Globus pallidus (tissue), 1 donor: Measurements from ENCODE around the gene FARP2.
"Not testable (repeated sequence)": the region's sequence is repeated elsewhere in the genome, so short reads cannot be mapped to it uniquely, and the experiment has no call there.

Experiments
- DNase-seq: peaks from one replicate; pipeline ENCODE4 v3.0.0-alpha.2; 2015; ENCODE audit warnings: low spot score

The FARP2 gene

DNA sequence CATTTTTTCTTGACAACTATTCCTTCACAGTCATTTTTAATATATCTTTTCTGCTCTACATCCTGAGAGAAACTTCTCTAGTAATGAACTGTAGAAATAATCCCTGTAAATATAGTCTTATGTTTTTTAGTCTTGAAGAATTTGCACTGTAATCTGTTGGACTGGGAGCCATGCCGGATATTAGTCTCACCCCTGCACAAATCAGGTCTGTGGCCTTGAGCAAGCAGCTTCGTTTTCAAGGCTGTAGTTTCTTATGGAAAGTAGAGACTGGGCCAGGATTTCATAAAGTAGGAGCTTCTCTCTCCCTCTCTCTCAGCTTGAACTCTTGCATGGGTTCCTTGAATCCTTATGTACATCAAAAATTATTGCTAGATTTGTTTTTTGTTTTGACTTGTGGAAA lies 8.7 kb downstream of the FARP2 start:
- DNase-seq, result no peak

DNA sequence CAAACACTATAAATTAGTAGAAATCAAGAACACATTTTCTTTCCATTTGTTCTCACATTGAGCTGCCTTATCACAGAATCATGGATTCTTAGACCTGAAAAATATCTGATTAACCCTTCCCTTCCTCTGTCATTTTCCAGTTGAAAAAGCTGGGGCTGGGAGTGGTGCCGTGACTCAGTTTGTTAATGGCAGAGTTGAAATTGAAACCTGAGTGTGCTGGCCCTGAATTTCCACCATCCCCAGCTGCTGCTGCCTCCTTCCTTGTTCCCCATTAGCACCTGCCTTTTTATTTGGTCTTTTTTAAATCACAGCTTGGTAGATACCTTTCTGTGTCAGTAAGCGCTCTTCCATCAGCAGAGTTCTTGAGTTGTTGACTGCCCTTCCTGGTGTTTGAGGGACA lies 10.6 kb downstream of the FARP2 start:
- no peak for DNase-seq

DNA sequence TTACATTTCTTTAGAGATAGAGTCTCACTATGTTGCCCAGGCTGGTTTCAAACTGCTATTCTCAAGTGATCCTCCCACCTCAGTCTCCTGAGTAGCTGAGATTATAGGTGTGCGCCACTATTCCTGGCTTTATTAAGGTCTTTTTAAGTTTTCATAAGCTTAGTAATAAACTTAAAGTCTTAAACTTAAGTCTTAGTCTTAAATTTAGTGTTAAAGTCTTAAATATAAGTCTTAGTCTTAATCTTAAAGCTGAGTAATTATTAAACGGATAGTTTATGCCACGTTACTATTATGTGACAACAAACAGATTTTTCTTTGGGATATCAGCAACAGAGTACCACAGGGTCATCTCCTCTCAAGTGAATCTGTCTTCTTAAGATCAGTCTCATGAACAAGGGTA lies 12.6 kb downstream of the FARP2 start:
- DNase-seq, result no peak

DNA sequence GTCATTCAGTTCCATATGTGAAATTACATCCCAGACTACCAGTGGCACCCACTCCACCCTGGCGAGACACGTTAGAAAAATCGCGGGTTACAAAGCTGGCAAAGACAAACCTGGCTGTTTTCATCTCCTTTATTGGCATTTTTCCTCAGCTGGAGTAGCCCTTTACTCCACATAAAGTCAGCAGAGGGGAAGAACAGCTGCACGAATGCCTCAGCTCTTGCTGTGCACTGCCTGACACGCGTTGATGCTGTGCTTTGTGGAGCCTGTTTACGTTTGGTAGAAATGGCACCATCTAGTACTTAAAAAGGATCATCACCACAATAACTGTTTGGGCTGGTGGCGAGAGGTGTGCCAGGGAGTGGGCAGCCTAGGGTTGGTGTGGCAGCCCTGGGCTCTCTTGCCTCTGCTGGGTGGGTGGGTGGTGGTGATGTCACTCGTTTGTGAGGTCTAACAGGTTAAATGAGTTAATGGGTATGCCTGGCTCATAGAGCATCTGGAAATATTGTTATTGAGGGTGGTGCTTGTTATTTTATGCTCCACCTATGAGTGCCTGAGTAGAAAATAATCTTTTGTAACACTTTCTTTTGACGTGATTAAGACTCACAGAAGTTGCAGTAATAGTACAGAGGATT lies 16.4 kb downstream of the FARP2 start:
- no peak for DNase-seq

DNA sequence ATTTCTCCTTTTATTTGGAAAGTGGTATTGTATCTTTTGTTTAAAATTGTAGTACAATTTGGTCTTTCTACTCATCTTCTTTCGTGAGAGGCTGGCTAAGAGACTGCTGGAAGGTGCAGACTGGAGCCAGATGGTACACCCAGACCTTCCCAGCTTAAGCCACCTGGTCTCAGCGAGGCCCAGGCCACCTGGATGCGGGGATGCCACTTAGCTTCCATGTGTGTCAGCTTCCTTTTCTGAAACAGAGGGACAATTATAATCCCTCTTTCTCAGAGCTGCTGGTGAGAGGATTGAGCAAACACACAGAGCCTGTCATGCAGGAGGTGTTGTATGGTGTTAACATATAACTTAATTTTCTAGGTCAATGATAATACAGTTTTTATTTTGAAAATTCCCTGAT lies 17.4 kb downstream of the FARP2 start:
- no peak for DNase-seq

DNA sequence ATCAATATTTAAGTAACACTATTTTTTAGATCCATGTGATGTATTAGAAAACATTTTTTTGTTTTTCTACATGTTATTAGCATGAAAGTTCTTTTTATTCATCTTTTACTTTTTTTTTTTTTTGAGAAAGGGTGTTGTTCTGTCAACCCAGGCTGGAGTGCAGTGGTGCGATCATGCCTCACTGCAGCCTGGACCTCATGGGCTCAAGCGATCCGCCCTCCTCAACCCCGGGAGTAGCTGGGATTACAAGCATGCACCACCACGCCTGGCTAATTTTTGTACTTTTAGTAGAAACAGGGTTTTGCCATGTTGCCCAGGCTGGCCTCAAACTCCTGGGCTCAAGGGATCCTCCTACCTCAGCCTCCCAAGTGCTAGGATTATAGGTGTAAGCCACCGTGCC lies 17.8 kb downstream of the FARP2 start:
- not testable (repeated sequence) for DNase-seq

DNA sequence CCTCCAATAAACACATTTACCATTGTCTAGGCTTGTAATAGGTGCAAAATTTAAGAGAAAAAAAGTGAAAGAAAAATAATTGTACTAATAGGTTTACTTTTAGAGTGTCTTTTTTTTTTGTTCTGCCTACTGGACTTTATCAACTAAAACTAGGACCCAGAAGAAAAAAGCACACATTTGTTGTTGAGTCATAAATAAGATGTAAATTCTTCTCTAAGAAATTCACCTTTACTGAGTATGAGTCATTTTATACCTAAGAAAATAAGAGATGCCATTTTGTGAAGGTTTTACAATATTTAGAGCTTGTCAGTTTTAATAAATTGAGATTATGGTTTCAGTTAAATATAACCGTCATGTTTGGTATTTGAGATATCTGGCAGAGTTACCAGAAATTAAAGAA lies 19.2 kb downstream of the FARP2 start:
- DNase-seq, result no peak

DNA sequence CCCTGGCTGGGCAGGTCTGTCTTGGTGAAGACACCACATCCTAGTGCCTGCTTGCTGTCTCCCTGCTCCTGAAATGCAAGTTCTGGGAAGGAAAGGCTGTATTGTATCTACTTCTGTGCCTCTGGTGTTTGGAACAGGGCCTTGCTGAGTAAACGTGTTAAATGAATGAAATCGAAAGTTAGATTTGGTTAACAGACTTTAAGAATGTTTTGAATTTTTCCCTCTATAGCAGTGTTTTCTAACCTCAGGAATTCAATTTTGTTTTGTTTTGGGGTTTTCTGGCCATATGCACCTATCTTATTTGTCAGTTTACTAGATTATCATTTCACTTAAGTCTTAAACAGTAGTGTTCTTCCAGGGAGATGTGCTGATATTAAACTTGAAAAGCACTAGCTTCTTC lies 20.7 kb downstream of the FARP2 start:
- no peak for DNase-seq

DNA sequence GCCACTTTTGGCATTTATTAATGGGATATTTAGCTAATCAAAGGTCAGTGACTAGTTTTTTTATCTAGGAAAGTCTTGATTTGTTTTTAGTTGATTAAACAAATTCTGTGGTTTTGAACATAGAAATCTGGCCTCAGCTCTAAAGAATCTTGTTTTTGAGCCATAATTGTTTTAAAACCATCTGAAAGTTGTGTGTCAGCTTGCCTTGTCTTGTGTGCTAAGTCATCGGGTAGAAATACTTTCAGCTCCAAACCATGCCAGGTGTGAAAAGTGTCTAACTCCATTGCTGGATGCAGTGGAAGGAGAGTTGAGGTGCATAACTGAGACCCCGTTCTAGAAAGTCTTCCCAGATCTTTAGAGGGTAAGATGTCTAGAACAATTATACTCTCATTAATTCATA lies 22.7 kb downstream of the FARP2 start:
- DNase-seq, result no peak

DNA sequence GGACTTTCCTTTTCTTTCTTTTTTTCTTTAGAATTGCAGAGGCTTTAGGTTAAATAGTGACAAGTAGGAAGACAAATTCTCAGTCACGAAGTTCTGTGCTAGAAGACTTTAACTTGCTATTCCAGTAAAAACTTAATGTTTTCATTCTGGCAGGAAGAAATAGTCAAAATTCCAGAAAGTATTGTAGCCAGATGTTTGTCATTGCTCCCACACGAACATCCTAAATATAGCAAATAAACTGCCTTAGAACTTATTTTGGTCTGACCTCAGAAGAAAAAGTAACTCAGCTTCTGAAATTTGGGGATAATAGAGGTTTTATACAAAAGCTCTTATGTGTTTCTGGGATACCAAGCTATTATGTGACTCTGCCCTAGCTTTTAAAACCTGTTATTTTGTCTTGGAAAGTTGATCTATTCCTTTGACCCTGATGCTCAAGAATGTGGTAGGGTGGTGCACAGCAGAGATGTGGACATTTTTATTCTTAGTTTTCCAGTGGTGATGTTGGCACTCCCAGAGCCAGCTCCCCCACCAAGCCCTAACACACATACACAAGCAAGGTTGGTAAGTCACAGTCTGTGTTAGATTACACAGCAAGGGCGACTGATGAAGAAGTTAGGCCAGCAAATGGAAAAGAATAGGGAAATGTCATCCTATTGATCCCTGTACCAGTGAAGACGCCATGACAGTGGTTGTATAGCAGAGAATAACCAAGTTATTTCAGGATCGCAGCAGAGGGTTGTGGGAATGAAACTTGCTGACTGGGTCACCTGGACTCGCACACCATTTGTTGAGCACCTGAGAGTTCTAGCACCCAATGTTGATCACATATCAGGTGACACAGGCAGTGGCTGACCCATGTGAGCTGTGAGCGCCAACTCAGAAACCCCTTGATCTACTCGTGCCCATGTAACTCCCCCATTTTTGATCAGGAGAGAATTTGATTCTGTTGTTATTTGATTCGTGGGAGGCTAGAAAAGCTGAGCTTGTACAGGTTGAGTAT lies 23.7 kb downstream of the FARP2 start:
- DNase-seq, result no peak

DNA sequence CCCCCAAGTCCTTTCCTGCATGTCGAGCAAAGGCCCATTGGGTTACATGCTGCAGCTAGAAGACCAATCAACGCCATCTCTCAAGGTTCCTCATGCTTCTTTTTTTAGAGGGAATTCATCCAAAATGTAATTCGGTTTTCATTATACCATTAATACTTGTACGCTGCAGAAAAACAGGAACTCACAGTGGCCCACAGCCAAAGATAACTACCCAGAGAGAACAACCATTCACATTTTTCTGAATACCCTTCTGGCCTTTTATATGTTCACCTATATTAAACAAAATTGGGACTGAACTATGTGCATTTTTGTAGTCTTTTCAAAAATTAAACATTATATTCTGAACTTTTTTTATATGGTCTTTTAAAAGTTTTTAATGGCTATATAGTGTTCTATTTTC lies 25.8 kb downstream of the FARP2 start:
- DNase-seq, result no peak

DNA sequence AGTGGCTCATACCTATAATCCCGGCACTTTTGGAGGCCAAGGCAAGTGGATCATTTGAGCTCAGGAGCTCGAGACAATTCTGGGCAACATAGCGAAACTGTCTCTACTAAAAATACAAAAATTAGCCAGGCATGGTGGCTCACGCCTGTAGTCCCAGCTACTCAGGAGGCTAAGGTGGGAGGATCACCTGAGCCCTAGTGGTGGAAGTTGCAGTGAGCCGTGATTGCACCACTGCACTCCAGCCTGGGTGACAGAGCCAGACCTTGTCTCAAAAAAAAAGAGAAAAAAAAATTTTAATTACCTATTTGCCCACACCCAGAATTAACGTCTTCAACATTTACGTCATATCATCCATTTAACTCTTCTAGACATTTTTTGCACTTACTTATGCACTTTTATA lies 29.4 kb downstream of the FARP2 start:
- not testable (repeated sequence) for DNase-seq

DNA sequence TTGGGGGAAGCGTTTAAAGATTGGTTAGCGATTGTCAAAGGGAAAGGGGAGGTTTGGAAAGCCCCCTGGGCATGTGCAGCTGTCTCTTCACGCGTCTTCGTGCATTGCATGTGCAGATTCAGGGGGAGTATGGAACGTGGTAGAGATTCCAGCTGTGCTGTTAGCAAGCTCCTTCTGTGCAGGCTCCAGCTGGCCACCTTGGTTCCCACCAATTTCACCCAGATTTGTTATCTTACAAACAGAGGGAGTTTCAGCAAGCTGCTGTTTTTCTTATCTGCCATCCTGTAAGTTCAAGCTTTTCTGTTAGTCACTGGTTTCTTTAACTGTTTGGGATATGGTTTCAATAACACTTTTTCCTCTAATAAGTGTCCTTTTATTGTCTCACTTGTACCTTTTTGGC lies 30.4 kb downstream of the FARP2 start:
- DNase-seq, result no peak

DNA sequence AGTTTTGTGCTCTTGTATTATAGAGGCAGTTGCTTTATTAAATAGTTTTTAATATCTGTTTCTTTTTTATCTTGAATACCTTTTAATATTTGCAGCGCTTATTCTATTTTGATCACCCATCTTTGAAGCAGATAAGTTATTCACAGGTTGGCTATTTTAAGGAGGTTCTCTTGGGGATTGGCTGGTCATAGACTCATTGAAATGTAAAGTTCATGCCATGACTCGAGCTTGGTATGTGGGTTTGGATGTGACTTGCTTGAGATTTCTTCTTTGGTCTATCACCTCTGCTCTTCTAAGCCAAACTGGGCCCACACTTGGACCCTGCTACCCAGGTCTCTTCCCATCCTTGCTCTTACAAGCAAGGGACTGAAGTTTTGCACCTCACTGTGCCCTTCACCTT lies 33.6 kb downstream of the FARP2 start:
- DNase-seq, result no peak

DNA sequence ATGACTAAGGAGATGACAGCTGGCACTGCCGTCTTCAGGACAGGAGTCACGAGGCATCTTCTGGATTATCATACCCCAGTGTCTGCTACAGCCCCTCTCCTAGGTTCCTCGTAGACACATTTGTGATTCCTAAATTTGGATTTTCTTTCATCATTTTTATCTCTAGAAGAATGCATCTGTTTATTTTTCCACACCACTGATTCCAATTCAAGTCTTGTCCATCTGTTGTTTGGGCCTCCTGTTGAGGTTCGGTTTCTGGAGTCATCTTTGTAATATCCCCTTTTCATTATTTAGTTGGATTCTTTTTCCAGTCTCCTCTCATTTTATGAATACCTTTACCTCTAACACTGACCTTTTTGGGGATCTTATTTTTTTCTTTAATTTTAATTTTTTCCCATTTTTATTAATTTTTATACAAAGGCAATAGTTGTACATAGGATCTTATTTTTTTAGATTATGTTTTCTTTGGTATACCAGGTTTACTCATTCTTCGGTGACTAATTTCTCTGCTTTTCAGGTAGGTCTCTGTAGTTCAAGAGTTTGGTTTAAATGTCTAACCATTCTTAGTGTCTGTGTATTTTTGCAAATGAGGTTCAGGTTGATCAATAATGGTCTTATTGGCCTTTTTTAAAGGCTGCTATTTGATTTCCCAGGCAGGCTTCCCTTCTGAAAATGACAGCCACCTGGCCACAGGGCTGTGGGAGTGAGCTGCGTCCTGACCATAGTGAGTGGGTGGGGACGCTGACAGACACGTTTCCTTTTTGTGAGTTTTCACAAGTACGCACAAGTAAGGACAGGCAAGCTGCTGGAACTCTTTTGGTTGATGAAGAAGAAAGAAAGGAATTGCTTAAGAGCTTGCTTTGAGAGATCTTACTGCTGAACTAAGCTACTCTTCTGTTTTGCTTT lies 34.5 kb downstream of the FARP2 start:
- DNase-seq, result no peak

DNA sequence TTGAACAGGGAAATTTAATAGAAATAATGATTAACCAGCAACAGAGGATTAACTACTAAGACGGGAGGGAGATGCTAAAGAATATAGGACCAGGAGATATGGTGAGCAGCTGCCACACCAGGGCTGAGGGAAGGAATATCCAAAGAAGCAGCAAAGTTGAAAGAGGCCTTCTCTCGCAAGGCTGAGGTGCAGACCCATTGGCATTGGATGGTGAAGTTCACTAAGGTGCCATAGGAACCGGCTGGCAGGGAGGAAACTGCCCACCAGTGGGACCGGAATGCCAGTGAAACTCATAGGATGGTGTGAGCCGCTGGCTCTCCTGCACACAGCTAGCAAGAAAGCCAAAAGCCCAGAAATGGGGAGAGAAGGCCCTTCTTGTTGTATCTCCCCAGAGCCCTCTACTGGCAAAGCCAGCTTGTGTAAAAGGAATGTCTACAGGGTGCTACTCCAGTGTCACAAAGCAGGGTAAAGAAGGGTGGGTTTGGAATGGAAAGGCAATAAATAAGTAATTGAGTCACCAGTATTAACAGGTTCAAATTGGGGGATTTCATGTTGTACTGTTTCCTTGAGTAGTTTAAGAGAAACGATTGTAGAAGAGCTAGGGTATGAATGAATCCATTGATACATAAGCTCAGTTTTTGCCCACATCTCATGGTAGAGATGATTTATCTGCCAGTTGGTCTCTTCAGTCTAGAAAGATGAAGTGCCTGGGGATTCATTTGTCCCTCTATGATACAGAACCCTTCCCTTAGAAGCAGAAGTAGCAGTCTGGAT lies 36.0 kb downstream of the FARP2 start:
- DNase-seq, result peak; percentile 79

DNA sequence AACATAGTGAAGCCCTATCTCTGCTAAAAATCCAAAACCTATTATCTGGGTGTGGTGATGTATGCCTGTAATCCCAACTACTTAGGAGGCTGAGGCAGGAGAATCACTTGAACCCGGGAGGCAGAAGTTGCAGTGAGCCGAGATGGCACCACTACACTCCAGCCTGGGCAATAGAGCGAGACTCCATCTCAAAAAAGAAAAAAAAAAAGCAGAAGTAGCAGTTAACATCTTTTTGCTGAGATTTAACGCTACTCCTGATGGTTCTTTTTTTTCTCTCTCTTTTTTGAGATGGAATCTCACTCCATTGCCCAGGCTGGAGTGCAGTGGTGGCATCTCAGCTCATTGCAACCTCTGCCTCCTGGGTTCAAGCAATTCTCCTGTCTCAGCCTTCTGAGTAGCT lies 36.7 kb downstream of the FARP2 start:
- not testable (repeated sequence) for DNase-seq

DNA sequence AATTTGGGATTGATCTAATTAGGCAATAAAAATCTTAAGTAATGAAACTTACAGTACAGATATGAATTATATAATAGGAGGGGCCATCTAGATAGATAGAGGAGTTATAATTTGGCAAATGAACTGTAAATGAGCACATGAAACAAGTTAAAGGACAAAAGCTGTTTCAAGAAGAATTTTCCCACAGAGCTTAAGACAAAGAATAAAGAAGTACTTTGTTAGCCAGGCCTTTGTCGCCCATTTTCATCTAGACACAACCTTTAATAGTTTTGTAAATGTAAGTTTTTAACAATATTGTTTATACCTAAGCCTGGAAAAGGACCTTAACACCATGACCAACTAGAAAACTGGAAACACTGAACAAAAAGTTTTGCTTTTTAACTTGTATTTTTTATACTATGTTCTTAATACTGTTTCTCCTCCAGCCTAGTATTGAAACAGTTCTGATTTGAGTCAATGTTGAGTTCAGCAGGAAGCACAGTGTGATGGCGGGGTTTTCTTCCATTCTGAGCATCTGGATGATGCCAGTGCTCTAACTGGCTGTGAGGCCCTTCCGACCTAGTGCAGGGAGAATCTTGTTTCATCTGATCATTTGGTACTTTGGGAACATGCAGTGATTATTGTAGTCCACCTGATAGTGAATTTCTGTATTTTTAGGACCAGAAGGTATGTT lies 37.6 kb downstream of the FARP2 start:
- DNase-seq, result peak; percentile 55

DNA sequence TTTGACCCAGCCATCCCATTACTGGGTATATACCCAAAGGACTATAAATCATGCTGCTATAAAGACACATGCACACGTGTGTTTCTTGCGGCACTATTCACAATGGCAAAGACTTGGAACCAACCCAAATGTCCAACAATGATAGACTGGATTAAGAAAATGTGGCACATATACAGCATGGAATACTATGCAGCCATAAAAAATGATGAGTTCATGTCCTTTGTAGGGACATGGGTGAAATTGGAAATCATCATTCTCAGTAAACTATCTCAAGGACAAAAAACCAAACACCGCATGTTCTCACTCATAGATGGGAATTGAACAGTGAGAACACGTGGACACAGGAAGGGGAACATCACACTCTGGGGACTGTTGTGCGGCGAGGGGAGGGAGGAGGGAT lies 40.7 kb downstream of the FARP2 start:
- DNase-seq, result not testable (repeated sequence)

DNA sequence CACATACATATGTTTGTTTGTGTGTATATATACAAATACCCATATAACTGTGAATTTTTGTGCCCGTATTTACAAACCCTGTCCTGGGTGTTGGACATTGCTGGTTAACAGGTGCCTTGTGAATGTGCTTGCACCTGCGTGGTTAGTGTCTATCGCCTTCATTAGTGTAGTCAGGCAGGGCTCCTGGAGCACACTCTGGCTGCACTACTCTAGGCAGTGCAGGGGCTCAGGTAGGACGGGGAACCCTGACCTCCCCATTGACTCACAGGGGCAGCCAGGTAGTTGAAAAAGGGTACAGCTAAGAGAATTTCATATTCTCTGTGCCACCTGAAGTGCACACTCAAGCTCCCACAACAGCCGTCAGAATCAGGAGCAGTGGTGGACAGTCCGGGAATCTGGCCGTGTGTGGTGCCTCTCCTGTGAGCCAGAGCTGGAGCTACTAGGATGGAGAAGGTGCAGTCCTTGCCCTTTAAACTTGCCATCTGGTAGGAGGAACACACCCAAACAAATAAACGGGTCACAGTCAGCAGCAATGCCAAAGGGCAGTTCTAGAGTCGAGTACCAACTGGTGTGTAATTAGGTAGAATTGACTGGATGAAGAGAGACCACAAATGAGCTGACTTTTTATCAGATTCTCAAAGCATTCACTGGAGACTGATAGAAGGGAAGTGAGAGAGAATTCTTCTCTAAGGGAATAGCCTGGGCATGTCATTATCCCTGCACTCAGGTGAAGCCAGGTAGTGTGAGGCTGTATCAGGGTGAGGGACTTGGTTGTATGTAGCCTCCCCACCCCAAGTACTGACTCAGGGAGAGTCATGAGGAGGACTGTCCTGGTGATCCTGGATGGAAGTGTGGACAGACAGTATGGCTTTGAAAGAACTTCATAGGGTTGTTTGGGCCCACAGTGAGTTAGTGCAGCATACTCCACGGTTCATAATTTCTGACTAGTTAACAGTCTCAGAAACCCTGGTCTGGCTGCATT lies 44.1 kb downstream of the FARP2 start:
- no peak for DNase-seq
